GM13977 (cell line): ENCODE data around the gene ROBO2.

Experiments used
- DNase-seq: peaks from one replicate; pipeline ENCODE4 v3.0.0; 2012; ENCODE audit warnings: low spot score
- CTCF ChIP-seq: IDR thresholded peaks from 2 replicates; pipeline ENCODE4 v1.5.1; 2012; ENCODE audit warnings: mild to moderate bottlenecking, control low read depth; ENCODE audit not compliant: insufficient read depth; ENCODE audit errors: extremely low read depth, missing control alignments
- in situ Hi-C: fragments of 300-500 bp; cut with MboI; formaldehyde crosslinking; loops from one replicate; pipeline ENCODE4 v1.12.0; 2022; ENCODE audit warnings: low sequenced_read_pairs, low pct_unique_long_range_greater_than_20kb, mixed read lengths, inconsistent platforms; ENCODE audit not compliant: unreplicated experiment

The ROBO2 gene

GRCh38 chr3:77048186-77048585 lies 8.3 kb downstream of the ROBO2 start:
- no peak for TF ChIP-seq CTCF
- in situ Hi-C loops, result no loop called here

GRCh38 chr3:77051591-77051990 lies 11.7 kb downstream of the ROBO2 start:
- DNase-seq, result no peak
- in situ Hi-C loops, result no loop called here
- TF ChIP-seq CTCF, result no peak

More at GRCh38 chr3:77048186-77048585, 8.3 kb downstream of the ROBO2 start:
- no peak for DNase-seq

GRCh38 chr3:77052051-77052501 lies 12.2 kb downstream of the ROBO2 start:
- in situ Hi-C loops, result no loop called here
- no peak for DNase-seq
- TF ChIP-seq CTCF, result no peak

- TF ChIP-seq CTCF, result no peak
- in situ Hi-C loops, result no loop called here
- no peak for DNase-seq
These were observed 13.1 kb downstream of the ROBO2 start for GRCh38 chr3:77052733-77053670.

GRCh38 chr3:77053795-77054194 lies 13.9 kb downstream of the ROBO2 start:
- no peak for TF ChIP-seq CTCF
- in situ Hi-C loops, result no loop called here
- DNase-seq, result no peak

GRCh38 chr3:77055841-77056341 lies 16.0 kb downstream of the ROBO2 start:
- in situ Hi-C loops, result no loop called here
- no peak for TF ChIP-seq CTCF
- no peak for DNase-seq
